HG02852 (cell line): ENCODE results near the gene PSMB5.

Source experiments
- ATAC-seq: cut with Tn5 transposase; IDR thresholded peaks from one replicate; pipeline ENCODE4 v1.9.1; 2021; ENCODE audit warnings: mild to moderate bottlenecking, moderate library complexity; ENCODE audit not compliant: unreplicated experiment

PSMB5 gene

DNA sequence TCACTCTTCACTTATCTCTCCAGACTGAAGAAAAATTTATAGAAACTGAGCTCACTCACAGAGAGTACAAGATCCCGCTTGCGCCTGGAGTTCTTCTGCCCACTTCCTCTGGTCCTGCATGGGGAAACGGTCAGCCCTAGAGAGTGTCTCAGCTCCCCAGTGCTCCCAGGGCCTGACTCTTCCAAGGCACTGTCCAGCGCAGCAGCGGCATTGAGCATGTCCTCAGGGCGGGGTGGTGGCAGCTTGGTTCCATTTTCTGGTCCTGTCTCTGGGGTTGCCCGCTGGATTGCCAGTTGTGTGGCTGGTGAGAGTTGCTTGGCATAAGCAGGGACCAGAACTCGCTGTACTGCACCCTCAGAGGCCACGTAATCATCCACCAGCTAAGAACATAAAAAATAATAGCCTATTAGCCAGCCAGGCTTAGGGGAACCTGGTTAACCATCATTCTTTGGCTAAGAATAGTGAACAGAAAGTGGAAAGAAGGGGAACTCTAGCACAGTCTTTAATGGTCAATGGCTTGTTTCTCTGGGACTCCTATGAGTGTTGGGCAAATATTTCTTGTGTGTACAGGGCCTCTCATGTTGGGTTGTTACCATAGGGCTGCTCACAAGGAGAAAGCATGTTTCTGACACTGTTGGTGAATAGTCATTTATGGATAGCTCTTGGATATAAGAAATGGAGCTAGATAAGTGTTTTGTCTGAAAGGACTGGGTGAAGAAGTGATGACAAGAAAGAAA lies 38.6 kb downstream of the PSMB5 start:
- no peak for ATAC-seq

DNA sequence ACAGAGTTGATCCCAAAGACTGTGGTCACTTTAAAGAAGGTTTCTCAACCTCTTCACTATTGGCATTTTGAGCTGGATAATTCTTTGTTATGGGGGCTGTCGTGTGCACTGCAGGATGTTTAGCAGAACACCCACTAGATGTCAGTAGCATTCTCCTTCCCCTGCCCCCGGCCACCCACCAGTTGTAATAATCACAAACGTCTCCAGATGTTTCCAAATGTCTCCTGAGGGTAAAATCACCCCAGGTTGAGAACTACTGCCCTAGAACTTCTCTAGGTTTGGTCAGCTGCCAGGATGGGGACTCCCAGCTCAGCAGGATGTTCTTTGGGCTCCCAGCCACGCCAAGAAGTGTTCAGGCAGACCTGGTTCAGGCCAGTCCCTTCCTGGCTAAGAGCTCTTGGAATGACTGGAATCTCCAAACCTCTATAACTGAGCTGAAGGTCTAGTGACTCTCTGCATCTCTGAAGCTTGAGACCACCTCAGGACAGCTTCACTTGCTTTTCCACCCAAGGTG lies 39.9 kb downstream of the PSMB5 start:
- no peak for ATAC-seq

DNA sequence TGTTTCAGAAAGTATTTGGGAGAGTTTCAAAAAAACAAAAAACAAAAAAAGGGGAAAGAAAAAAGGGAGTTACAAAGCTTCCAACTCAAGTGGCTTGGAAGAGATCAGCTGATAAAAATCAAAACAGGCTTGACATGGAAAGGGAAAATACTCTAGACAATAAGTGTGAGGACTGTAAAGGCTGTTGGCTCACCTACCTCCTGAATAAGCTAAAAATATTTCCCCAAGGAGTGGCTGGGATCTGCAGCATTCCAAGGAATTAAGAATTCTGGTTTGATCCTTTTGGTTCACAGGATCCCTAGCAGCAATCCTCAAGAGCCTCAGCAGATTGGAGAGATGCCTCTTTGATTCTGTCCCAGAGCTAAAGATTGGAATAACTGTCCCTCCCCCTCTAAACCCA lies 41.2 kb downstream of the PSMB5 start:
- no peak for ATAC-seq

DNA sequence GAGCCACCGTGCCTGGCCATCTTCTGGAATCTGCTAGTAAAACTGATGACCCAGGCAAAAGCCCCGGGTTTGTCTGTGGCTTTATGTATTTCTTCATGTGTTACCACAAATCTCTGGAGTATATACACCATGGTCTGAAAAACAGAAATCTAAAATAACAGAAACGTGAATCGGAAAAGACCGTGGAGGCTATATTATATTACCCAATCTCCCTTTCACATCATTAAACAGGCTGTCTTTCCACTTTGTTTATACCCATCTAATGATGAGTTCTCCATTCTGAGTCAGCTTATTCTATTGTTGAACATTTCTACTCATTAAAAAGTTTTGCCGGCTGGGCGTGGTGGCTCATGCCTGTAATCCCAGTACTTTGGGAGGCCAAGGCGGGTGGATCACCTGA lies 42.8 kb downstream of the PSMB5 start:
- no peak for ATAC-seq

DNA sequence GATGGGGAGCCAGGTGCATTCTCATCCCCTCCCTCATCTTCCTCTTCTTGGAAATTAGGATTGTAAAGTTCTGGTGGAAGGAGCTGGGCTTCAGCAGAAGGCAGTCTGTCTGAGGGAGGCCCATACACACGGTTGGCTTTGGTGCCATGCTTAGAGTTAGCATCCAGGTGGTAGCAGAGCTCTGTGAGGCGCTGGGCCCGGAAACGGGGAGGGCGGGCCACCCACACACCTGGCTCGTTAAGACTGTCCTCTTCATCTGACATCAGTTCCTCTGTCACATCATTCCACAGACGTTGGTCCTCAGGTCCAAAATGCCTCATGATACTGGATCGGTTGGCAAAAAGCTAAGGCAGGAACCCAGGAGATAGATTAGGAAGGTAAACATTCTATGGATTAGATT lies 47.4 kb downstream of the PSMB5 start:
- ATAC-seq = no peak

DNA sequence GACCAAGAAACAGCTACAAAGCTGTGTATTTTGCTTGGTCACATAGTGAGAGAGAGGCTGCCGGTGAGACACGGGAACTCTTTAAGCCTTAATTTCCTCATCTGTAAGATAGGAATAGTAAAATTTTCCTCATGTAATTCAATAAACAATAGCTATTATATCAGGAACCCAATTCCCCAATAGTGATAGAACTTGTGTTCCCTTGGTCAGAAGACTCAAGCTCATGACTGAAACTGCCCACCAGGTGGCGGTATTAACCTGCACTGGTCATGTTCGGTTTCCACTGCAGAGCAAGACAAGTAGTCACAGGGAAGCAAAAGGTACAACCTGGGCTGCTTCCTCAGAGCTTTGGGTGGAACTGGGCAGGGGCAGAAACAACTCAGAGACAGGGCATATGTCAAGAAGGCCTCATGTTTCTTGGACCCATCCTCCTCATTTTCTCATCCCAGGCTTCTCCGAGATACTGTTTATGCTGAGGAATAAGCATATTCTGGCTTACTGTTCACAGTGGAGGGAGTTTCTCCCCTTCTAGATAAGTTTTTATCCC lies 48.1 kb downstream of the PSMB5 start:
- no peak for ATAC-seq

DNA sequence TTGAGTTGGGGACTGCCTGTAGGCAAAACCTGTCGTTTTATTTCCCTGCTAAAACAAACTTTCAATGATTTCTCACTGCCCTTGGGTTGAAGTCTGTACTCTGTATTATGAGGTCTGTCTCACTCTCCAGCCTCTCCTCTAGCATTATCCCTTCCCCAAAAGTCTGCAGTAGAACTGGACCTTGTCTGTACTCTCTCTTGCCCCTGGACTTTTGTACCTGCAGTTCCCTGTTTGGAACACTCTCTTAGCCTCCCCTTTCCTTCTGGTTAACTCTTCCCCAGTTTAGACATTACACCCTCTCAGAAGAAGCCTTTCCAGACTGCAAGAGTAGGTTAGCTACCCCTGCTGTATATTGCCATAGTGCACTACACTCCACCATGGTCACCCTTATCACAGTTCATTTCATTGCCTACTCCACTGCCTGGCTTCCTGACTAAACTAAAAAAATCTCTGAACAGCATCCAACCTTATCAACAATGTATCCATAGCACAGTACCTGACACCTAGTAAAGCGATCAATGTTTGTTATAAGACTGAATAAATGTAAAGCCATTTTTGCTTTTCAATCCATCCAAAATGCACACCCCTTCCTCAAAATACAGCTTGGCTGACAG lies 48.7 kb downstream of the PSMB5 start:
- ATAC-seq = no peak

DNA sequence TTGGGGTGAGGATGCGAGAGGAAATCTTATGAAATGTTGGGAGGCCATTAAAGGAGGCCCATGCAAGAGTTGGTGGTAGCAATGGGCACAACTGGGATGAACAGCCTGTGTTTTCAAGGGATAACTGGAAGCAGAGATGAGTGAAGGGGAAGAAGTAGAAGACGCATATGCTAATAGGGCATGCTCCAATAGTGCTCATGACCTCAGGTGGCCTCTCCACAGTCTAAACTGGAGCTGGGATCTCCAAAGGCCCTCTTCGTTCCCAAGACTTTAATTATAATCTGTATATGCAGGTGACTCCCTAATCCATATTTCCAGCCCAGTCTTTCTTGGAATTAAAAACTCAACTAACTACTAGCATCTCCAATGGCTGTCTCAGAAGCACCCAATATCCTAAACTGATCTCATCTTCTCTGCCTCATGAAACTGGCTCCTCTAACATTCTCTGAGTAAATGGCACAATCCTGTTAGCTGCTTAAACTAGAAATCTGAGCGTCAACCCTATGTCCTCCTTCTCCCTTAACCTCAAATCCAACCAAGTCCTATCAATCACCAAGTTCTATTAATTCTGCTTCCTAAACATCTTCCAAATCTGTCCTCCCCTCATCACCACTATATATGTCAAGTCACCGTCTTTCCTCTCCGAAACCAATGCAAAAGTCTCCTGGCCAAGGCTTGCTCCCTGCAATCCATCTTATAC lies 49.6 kb downstream of the PSMB5 start:
- ATAC-seq = no peak

DNA sequence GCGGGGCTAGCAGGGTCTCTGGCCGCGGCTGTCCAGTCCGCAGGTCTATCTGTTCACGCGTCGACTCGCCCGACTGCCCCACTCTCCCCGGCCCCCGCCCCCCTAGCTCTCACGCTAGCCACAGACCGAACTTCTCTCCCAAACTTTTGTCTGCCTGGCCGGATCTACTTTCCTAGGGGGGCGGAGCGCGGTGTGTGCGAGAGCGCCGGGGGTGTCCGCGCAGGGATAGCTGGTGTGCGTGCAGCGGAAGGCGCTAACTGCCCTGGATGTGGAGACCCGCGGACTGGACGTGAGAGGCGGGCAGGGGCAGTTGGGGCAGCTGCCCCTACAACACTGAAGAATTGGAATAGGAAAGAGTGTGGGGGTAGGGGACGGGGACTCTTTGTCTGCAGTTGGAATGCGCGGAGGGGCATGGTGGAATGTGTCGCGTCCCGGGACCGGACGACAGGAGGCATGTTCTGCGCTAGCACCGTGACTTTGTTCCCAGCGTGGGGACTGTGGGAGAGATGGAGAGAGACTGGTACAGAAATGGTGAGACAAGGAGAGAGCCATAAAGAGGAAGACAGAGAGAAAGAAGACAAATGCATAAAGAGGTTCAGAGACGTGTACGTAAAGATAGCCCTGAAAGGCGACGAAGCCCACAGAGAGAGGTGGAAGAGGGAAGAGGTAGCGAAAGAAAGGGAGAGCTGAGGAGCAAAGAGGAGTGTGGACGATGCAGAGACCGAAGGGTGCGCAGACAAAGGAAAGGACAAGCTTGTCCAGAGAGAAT lies 52.0 kb downstream of the PSMB5 start, which contains the start of gene AJUBA:
Gene AJUBA, minus strand, starts transcription at position 75 of the 769 bp plus-strand sequence. CDS start 285 bp downstream, outside the sequence.
- ATAC-seq = no peak

DNA sequence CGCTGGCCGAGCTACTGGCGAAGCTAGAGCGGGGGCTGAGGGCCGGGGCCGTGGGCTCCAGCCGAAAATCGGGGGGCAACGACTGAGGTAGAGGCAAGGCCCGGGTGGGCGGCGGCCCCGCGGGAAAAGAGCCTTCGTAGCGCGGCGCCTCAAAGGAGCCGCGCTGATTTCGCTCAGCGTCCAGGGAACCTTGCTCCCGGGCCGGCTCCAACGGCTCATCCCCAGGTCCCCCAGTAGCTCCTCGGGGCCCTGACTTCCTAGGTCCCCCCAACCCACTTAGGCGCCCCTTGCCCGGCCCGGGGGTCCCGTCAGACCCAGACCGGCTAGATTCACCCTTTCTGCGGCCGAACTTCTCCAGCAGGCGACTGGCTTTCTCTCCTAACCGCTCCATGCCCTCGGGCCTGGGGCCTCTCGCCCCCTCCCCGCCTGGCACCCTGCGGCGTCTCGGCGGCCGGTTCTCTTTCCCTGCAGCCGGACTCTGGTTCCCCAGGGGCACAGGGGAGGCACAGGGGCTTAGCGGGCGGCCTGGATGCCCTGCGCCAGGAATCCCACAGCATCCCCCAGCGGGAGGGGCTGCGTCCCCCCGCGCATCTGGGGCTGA lies 52.7 kb downstream of the PSMB5 start:
- no peak for ATAC-seq

DNA sequence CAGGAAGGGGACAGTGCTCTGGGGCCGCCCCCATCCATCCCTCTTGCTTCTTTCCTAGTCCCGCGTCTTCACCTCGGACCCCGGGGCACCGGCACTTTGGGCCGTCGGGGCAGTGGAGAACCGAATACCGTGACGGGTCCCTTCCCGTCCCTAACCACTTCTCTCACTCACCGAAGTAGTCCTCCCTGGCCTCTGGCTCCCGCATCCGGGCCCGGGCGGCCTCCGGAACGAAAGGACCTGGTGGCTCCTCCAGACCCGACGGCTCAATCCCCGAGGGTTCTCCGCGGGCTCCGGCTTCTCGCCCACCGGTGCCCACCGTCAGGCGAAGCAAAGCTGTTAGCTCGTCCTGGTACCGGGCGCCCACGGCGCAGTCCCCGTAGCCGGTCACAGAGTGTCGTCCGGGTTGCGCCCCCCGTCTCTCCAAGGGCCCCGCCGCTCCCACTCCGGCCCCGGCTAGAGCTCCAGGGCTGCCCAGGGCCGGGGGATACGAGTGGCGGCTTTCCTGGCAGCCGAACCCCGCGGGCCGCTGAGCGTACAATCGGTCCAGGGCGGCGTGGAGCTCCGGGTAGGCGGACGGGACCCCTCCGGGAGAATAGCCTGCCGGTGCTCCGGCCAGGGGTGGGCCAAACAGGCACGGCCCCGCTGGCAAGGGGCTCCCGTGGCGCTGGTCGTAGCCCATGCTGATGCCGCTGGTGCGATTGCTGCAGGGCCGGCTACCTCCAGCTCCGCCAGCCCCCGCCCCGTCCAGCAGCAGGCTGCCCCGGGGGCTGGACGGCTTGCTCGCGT lies 53.4 kb downstream of the PSMB5 start:
- ATAC-seq = no peak

DNA sequence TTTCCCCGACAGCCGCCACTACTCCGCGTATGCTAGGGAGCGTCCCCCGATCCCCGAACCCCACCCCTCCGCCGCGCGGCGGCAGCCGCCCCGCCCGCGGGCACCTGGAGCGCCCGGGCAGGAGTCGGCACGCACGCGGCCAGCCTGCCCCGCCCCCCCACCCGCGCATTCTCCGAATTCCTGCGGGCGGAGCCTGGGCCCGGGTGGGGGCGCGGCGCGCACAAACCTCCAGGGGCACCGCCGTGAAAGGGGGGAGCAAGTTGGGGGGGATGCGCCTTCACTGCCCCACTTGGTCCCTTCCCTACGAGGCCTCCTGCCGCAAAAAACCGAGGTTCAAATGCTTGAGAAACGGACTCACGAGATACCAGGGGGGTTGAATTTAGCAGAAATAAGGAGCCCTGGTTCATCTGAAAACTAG lies 54.0 kb downstream of the PSMB5 start:
- no peak for ATAC-seq

DNA sequence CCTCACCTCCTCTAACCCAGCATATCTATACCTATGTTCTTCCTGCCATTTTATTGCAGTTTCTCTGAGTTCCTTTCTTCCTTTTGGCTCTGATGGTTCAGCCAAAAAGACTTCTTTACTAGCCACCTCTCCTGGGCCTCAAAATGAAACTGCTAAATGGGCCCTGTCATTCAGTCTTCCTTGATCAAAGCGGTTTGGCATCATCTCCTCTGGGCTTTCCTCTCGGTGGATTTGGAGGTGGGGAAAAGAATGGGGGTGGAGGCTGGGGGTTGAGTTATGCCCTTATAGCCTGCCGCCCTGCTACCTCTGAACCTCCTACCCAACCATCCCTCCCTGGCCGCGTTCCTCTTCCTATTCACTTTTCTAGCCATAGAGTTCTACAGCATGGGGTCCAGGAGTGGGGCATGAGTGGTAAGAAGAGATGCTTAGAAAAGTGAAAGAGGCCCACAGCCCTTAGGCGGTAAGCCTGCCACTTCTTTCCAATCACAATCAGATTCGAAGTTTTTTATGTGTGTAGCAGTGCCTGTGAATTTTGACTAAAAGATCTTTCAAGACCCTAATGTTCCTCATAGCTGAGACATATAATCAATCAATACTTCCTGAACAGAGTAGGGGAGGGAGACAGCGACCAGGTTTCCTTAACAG lies 54.8 kb downstream of the PSMB5 start:
- no peak for ATAC-seq

DNA sequence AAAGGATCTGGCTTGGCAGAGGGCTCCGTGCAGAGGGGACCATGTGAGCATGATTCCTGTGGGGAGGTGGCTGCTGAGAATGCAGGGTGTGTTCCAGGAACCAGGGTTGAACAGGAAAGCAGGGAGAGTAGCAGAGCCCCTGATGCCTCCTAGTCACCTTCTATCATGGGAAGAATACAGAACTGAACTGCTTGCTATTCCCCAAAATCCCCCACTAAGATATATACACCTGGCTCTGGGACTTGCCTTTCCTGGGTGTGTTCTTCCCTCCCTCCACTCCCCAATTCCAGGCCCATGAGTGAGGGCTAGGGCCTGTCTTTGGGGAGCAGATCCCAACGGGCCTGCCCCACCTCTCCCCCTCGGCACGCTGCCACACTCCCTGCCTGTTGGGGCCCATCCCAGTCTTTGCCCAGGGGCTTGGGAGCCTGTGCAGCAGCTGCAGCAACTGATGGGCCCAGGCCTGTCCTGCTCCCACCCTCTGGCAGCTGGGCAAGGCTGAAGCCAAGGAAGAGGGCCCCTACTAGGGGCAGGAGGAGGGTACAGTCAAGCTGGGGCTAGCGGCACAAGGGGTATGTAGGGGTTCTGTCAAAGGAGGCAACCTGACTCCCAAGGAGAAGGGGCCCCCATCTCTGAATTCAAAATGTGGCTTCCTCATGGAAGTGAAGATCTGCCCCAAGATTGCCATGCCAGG lies 55.6 kb downstream of the PSMB5 start:
- ATAC-seq = no peak

DNA sequence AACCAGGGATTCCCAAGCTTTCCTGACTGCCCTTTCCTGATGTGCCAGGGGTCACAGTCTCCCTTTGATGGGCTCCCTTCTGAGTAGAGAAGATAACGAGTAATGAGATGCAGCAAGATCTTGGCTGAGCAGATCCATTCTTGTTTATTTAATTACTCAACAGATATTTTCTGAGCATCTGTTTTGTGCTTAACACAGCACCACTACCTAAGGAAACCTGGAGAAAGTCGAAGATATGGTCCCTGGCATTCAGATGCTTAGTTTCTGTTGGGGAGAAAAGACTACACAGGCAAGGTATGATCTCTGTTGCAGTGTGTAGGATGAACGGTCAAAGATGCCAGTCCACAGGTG lies 56.2 kb downstream of the PSMB5 start:
- ATAC-seq = no peak

DNA sequence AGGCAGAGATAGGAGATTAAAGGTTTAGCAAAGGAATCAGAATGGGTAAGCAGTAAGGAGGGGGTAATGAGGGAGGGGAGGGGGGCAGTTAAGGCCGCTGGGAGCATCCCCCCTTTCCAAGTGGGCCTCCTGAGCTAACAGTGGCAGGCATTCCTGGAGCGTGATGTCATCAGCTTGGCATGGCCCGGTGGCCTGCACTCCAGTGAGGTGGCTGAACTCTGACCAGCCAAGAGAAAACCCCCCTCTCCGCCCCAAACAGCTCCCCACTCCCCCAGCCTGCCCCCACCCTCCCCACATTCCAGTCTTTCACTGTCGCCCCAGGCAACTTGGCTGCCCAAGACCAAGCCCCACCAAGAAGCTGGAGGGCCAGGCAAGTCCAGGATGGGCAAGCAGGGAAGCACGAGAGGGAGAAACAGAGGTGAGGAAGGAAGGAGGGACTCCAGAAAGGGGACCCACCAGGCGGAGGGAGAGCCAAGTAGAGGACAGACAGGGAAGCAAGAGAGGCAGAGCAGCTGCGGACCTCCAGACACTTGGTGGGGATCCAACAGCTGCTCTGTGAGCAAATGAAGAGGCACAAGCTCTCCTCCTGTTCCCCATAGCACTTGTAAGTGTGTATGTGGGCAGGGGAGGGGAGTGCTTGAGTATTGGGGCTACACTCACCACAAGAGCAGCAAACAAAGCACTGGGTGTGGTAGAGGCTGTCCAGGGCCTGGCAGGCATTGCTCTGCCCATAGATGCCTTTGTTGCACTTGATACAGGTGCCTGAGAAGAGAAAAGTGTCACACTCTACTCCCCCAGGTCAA lies 56.8 kb downstream of the PSMB5 start:
- no peak for ATAC-seq

DNA sequence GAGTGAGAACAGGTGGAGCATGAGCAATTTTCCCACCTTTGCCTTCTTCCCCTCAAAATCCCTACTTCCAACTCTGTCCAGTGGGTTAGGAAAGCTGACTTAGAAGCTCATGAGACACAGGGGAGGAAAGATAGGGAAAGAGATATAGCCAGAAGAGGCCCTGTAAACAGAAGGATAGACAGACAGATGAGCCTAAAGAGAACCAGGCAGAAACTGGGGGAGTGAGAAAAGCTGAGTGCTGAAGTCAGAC lies 57.3 kb downstream of the PSMB5 start:
- no peak for ATAC-seq
